ENCODE data around the gene OSBPL10. TPM values are rescaled to one million over a fixed set of nuclear protein-coding genes. Genes with fewer than 3 reads are reported as not detected.

Gene OSBPL10
- total RNA-seq, 4 donors from 2014 or later: 18.6 to 33.6 (median 28.8) TPM

GRCh38 chr3:31772758-31773473, 208.1 kb downstream of the OSBPL10 start:
- WGBS, 2 donors: 87 to 90% methylated on average over 7 of the region's 7 CpGs
- Histone ChIP-seq H3K27ac (no peak overlapping the region), H3K36me3 (no peaks in the 10 kb centered on the region), H3K4me3 (replicated peaks in 1 of 3) (no peak overlapping the region), H3K9me3 (no peaks in the 10 kb centered on the region), H3K27me3 (no peaks in the 10 kb centered on the region), H3K4me1 (no peaks in the 10 kb centered on the region)
- intact Hi-C loops (cut with DNase I): no loop called here
- TF ChIP-seq POLR2A (IDR thresholded peaks at IDR 0.05) (no peak), CTCF (IDR thresholded peaks at IDR 0.05) (no peak)
- no peak for DNase-seq

DNA sequence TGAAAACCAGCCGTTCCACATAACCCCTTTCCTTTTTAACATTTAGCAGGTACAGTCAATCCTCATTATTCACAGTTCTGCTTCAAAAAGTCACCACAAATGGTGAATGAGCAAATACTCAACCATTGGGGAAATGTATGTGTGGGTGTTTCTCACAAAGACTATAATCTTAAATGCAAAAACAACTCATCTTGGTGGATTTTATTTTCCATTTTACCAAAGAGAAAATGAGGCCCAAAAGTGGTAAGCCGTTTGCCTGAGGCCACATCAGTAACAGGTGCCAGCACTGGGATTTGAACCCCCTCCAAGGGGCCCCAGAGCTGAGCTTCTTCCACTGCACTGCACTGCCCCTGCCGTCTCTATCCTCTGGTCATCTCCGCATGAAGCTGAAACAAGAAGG, 208.8 kb downstream of the OSBPL10 start:
- intact Hi-C loops (cut with DNase I): no loop called here
- no peak for DNase-seq
- 89 to 90% methylated on average over 4 of the region's 4 CpGs for WGBS, 2 donors
- Histone ChIP-seq H3K9me3 (no peaks in the 10 kb centered on the region), H3K27ac (no peak overlapping the region), H3K27me3 (no peaks in the 10 kb centered on the region), H3K36me3 (no peaks in the 10 kb centered on the region), H3K4me3 (replicated peaks in 1 of 3) (no peak overlapping the region), H3K4me1 (no peaks in the 10 kb centered on the region)
- TF ChIP-seq POLR2A (IDR thresholded peaks at IDR 0.05) (no peak), CTCF (IDR thresholded peaks at IDR 0.05) (no peak)

GRCh38 chr3:31770822-31771326, 210.2 kb downstream of the OSBPL10 start:
- TF ChIP-seq POLR2A (IDR thresholded peaks at IDR 0.05): no peak
- TF ChIP-seq CTCF (IDR thresholded peaks at IDR 0.05): no peak
- DNase-seq: no peak
- Histone ChIP-seq H3K27ac (no peak overlapping the region), H3K4me1 (peaks cover 0 to 7% of the 10 kb centered on the region in 2 donors), H3K36me3 (no peaks in the 10 kb centered on the region), H3K4me3 (replicated peaks in 1 of 3) (no peak overlapping the region), H3K27me3 (no peaks in the 10 kb centered on the region), H3K9me3 (no peaks in the 10 kb centered on the region)
- intact Hi-C loops (cut with DNase I): no loop called here
- WGBS, 2 donors: 77 to 78% methylated on average over 5 of the region's 5 CpGs

- WGBS, 2 donors: 35 to 36% methylated on average over 6 of the region's 6 CpGs
- Histone ChIP-seq H3K4me1 (peaks cover 0 to 9% of the 10 kb centered on the region in 2 donors), H3K36me3 (no peaks in the 10 kb centered on the region), H3K9me3 (no peaks in the 10 kb centered on the region), H3K4me3 (replicated peaks in 1 of 3) (no peak overlapping the region), H3K27me3 (no peaks in the 10 kb centered on the region), H3K27ac (no peak overlapping the region)
- peak; percentile 64 to 70 for DNase-seq
- intact Hi-C loops (cut with DNase I): loop anchor here (5.0 to 10.0 kb wide), 2 partner anchors 156 to 214 kb away; no protein-coding TSS in a partner anchor
- TF ChIP-seq CTCF (IDR thresholded peaks at IDR 0.05) (peak; percentile 19 to 77 (median 72)), POLR2A (IDR thresholded peaks at IDR 0.05) (no peak)
Observed at GRCh38 chr3:31768479-31769125, 212.5 kb downstream of the OSBPL10 start.

- intact Hi-C loops (cut with DNase I): loop anchor here (5.0 to 10.0 kb wide), 2 partner anchors 156 to 213 kb away; no protein-coding TSS in a partner anchor
- WGBS, 2 donors: 92 to 94% methylated on average over 8 of the region's 8 CpGs
Observed at GRCh38 chr3:31767920-31768319, 213.1 kb downstream of the OSBPL10 start.

More at GRCh38 chr3:31767920-31768319, 213.1 kb downstream of the OSBPL10 start:
- TF ChIP-seq CTCF (IDR thresholded peaks at IDR 0.05) (no peak), POLR2A (IDR thresholded peaks at IDR 0.05) (no peak)
- H3K9me3 ChIP-seq: no peaks in the 10 kb centered on the region
- H3K36me3 ChIP-seq: no peaks in the 10 kb centered on the region
- H3K4me3 ChIP-seq (replicated peaks in 1 of 3): no peak overlapping the region
- H3K4me1 ChIP-seq: peaks cover 0 to 15% of the 10 kb centered on the region in 2 donors
- no peak for DNase-seq
- no peak overlapping the region for H3K27ac ChIP-seq
- no peaks in the 10 kb centered on the region for H3K27me3 ChIP-seq
